Stimulated activated CD4-positive, alpha-beta T cell treated with anti-CD3 and anti-CD28 coated beads, Interleukin-1b, Interleukin-23, amount 100 ng/mL, for 24 hours (primary cell): Measurements from ENCODE around the gene CERS3.
"Not testable (repeated sequence)": the region's sequence is repeated elsewhere in the genome, so short reads cannot be mapped to it uniquely, and the experiment has no call there.

Source experiments
- DNase-seq, 4 experiments: peaks; one replicate each; pipeline ENCODE4 v3.0.0-alpha.2; 2020; ENCODE audit warnings: low read depth in 4 of 4, low spot score in 1 of 4

CERS3 gene

DNA sequence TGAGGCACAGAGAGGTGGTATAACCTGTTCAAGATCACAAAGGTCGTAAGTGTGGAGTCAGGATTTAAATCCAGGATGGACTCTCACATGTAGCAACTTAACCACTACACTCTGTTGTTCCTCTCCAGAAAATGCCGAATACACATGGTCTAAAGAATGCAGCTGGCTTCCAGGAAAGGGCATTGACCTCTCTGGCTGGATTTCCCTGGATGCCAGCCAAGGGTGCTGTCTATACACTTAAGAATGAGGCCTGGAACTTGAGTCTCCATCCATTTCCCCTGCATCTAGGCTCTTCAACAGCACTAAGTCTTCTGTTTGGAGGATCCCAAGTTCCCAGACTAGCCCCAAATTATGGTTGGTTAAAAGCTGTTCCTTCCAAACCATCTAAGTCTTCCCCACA, 60.5 kb downstream of the CERS3 start:
- DNase-seq = no peak

DNA sequence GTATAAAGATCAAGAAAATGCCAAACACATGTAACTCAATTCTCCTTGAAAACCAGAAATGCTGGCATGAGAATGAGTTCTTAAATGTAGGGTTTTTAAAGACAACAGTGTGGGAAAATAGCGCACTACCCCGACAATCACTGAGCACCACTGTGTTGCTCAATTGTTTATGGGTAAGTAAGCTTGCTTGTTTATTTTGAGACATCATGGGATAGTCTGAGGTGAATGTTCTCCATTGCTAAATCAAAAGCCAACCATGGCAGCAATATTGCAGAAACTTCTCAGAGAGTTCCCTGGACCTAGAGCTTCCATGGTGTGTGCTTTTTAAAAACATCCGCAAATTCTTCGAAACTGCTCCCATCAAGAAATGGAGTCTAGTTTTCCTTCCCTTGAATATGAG, 62.7 kb downstream of the CERS3 start:
- no peak for DNase-seq

GRCh38 chr15:100464888-100465287, 63.9 kb downstream of the CERS3 start:
- no peak for DNase-seq

DNA sequence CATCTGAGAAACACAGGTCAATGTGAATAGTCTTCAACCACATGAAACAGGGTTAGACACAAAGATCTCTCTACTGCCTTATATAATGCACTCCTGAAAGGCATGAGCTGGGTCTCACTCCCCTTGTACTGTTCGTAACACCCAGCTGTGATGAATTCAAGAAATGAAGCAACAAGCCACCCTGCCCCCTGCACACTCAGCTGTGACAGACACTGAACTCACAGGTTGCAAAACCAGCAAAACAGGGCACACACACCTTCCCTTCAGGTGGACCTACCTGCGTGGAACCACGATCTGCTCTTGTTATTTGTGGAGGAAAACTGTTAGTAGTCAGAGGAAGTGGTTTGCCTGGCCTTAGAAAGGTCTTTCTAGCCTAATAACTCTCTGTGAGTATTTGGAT, 64.5 kb downstream of the CERS3 start:
- no peak for DNase-seq

- no peak for DNase-seq
Observed at GRCh38 chr15:100463515-100463914, 65.2 kb downstream of the CERS3 start.

GRCh38 chr15:100461049-100461448, 67.7 kb downstream of the CERS3 start:
- no peak for DNase-seq

DNA sequence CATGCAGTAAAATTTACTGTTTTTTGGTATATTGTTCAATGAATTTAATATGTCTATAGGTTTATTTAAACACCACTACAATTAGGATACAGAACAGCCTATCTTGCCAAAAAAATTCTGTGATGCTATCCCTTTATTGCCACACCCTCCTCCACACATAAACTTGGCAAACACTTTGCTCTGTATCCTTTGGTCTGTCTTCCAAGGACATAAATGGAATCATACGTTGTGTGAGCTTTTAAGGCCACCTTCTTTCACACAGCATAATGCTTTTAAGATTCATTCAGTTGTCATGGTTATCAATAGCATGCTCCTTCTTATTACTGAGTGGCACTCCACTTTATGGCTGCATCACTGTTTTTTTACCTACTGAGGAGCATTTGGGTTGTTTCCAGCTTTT, 71.5 kb downstream of the CERS3 start:
- DNase-seq = no peak

DNA sequence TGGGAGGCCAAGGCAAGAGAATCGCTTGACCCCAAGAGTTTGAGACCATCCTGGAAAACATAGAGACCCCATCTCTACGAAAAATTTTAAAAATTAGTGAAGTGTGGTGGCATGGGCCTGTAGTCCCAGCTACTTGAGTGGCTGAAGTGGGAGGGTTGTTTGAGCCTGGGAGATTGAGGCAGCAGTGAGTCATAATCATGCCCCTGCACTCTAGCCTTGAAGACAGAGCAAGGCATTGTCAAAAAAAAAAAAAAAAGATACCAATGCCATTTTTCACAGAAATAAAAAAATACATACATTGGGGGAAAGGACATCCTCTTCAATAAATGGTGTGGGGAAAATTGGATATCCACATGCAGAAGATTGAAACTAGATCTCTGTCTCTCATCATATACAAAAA, 74.6 kb downstream of the CERS3 start:
- no peak for DNase-seq

GRCh38 chr15:100448481-100448880, 80.3 kb downstream of the CERS3 start:
- DNase-seq = no peak

- not testable (repeated sequence) for DNase-seq
Observed at GRCh38 chr15:100441063-100441462, 87.7 kb downstream of the CERS3 start.

DNA sequence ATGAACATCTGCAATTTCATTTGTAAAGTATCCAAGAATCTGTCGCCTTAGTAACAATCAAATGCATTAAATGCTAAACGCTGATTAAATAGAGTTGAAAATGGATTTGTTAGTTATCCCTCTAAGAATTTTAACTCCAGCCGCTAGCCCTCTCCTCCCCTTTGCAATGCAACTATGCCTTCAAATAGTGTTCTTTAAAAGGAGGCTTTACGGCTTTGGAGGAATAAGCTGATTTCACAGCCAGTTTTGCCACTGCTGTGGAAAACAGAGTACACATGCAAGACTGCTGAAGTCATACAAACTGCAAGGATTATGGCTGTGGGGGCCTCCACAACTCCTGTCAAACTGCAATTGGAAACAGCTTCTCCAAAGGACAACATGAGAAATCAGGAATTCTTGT, 89.2 kb downstream of the CERS3 start:
- DNase-seq = no peak

DNA sequence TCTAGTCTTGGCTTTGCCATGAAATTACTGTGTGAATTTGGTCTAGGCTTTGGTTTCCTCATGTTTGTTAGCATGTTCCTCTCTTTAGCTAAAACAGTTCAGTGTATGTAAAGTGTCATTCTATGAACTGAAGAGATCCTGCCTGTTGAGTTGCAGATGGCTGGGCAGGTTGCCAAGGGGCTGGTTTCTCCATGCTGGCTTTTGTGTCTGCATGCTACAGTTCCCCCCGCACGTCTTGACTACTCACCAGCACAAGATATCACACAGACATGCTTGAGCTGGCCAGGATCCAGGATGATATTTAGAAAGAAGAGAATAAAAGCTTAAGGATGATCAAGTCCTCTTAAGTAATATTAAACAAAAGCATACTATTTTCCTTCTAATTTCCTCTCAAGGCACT, 90.2 kb downstream of the CERS3 start:
- DNase-seq = peak in 2 of 4 experiments; percentile 2 to 9

DNA sequence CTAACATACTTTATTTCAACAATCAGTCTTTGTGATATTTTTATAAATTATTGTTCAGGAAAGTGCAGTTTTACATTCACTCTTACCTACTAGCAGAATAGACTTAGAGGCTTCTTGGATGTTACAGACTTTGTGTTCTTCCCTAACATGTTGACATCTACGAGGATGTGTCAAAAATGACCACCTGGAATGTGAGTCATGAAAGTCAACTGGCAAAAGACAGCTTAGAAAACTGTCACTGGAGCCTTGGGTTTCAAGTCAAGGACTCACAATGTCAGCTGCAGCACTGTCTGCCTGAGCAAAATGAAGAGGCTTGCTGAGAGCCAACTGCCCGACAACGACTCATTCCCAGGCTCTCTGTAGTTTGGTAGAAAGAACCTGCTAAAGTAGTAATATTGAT, 91.5 kb downstream of the CERS3 start:
- no peak for DNase-seq

DNA sequence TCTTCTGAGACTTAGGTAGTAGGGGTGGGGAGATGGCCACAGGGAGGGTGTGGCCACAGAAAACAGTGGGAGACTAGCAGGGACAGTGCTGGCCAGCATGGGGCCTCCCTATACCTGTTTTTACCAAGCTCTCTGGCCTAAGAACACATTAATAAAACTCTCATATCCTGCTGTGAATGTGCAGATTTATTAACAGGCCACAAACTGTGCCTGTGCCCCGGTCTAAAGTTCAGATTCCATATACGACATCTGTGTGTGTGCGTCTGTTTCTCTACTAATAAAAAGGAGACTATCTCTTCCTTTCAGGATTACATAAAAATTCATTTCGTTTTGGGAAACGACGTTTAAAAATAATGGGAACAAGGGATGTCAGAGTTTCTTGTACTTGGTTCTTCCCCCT, 94.2 kb downstream of the CERS3 start:
- no peak for DNase-seq

GRCh38 chr15:100434038-100434437, 94.7 kb downstream of the CERS3 start:
- DNase-seq = no peak

- no peak for DNase-seq
Observed at GRCh38 chr15:100433304-100433703, 95.4 kb downstream of the CERS3 start.

DNA sequence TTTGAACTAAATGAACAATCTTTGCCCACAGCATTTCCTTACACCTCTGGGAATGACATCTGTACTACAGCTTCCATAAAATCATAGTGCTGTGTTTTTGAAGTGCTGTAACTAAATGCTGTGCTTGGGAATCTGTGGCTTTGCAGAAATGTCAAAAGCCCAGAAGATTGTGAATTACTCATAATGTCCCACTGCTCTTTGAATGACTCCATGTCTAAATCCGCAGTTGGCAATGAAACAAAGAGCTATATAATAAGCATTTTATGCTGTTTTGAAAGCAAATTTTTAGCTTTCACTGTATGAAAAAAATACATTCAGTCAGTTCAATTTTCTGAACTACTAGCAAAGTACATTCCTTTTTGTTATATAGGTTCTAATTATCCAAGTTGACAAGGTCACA, 98.3 kb downstream of the CERS3 start:
- no peak for DNase-seq

DNA sequence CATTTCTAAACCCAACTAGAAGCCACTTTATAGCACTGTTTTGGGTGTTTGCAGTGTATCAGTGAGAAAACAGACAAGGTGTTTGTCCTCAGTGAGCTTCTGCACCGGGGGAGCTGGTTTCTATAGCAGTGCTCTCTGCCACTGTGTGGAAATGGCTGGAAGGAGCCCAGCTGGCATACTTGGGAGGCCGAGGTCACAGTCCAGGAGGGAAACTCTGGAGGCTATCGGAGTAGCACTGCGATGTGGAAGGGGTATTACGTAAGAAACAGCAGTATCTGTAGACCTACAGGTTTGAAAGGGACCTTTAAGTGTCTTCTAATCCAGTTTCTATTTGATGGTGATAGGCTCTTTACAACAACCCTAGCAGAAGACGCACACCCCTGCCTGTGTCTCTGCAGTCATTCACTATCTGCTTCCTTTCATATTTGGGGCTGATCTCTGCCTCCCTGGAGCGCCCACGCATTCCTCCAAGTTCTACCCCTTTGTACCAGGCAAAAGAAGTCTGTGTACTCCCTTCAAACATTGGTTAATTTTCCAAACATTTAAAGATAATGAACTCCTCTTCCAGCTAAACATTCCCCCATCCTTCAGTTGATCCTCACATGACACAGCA, 99.5 kb downstream of the CERS3 start:
- no peak for DNase-seq

DNA sequence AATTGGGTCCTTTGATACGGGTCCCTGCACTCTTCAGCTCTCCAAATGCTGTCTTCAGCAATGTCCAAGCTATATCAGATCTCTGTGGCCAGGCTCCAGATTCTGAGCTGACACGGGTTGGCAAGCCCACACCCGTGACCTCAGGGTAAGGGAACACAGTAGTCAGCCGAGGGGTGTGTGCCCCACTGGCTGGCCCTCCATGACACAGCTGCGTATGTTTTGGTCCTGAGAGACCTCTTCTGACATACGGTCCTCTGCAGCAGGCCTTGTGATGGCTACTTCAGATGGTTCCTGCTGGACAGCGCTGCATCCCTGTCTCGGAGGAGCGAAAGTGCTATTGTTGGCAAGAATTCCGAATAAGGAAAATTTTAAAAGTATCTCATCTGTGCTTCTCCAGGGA, 101.8 kb downstream of the CERS3 start:
- DNase-seq = no peak

- DNase-seq = no peak
Observed at GRCh38 chr15:100405179-100405578, 123.6 kb downstream of the CERS3 start.

GRCh38 chr15:100400996-100401395, 127.8 kb downstream of the CERS3 start:
- no peak for DNase-seq

GRCh38 chr15:100394736-100395440, 133.9 kb downstream of the CERS3 start:
- DNase-seq = no peak

DNA sequence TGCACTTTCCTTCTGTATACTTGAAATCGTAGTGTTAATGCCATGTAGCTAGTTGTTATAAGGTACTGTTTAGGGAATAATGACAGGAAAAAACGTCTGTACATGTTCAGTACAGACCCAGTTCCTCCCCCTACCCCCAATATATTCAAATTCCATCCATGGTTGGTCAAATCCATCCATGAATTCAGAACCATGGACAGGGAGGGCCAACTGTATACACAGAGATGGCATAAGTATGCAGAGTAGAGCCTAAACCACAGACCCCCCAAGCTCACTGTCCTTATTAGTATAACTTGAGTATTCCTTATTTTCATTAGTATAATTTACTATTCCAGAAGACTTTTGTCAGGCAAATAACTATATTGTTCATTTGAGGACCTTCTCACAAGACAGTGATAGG, 135.7 kb downstream of the CERS3 start:
- no peak for DNase-seq
